DOHH2 (cell line): ENCODE data around the gene PRPF31.

Experiments
- CTCF ChIP-seq: fragments of 200-600 bp; sonication (generic); IDR thresholded peaks from one replicate; pipeline ENCODE4 v1.5.1; 2014; ENCODE audit warnings: antibody characterized with exemption, mild to moderate bottlenecking, low read depth, low read length; ENCODE audit not compliant: poor library complexity, severe bottlenecking
- EZH2phosphoT487 ChIP-seq: fragments of 200-600 bp; sonication (generic); IDR thresholded peaks from 2 replicates; pipeline ENCODE4 v1.6.1; 2017; ENCODE audit warnings: borderline replicate concordance, mild to moderate bottlenecking, antibody characterized with exemption, low read length, moderate library complexity, mixed read lengths

GRCh38 chr19:54156953-54157352 lies 41.4 kb downstream of the PRPF31 start:
- TF ChIP-seq CTCF (no peak), EZH2phosphoT487 (no peak)
